OCI-LY1 (cell line): ENCODE data around the gene EXOSC7.

Source experiments
- CTCF ChIP-seq: fragments of 200-600 bp; sonication (generic), shearing (Covaris generic); IDR thresholded peaks from 2 replicates; pipeline ENCODE4 v1.5.1; 2017; ENCODE audit warnings: mild to moderate bottlenecking, antibody characterized with exemption, low read length, moderate library complexity, mixed read lengths
- EZH2 ChIP-seq: fragments of 200-600 bp; sonication (generic), shearing (Covaris generic); IDR thresholded peaks from 2 replicates; pipeline ENCODE4 v1.8.0; 2017; ENCODE audit warnings: borderline replicate concordance, mixed run types, mild to moderate bottlenecking, antibody characterized with exemption, low read length, moderate library complexity, mixed read lengths

GRCh38 chr3:44981220-44981619, 5.2 kb downstream of the EXOSC7 start:
- TF ChIP-seq CTCF (no peak), EZH2 (no peak)
